Epithelial cell of proximal tubule (primary cell): ENCODE results near the gene MEGF11. TPM values are rescaled to one million over a fixed set of nuclear protein-coding genes. Genes with fewer than 3 reads are reported as not detected.

ENCODE experiments used
- DNase-seq: peaks from one replicate; pipeline ENCODE4 v3.0.0-alpha.2; 2011; ENCODE audit warnings: low read depth
- H3K4me3 ChIP-seq: 2 replicates; pipeline ENCODE4 v1.5.1; 2011; ENCODE audit warnings: low read depth, mild to moderate bottlenecking, low read length
- CTCF ChIP-seq: conservative IDR thresholded peaks from 2 replicates; pipeline ENCODE4 v1.5.1; 2012; ENCODE audit warnings: low read depth, mild to moderate bottlenecking, low read length
- total RNA-seq: library from RNA; depleted of rRNA; stranded (reverse); fragments of >200 nt; gene quantifications from 2 replicates; pipeline ENCODE4 v1.2.3, GENCODE V29; 2015

MEGF11 gene
- total RNA-seq, 1 donor from 2014 or later: 3.7 TPM

- TF ChIP-seq CTCF: no peak
- peak within 1 kb of the TSS; percentile 74 for H3K4me3 ChIP-seq
- no peak for DNase-seq
Observed at GRCh38 chr15:66293419-66294156, 40.0 kb upstream of the MEGF11 start, which contains the start of gene DIS3L. Gene DIS3L (plus strand): TSS chr15:66293568. CDS start chr15:66293597, 29 bp downstream.

- no peak for TF ChIP-seq CTCF
- DNase-seq: no peak
- peak overlapping the region; percentile 74 for H3K4me3 ChIP-seq
Observed at GRCh38 chr15:66292571-66293418, 39.2 kb upstream of the MEGF11 start.

- no peak overlapping the region for H3K4me3 ChIP-seq
- no peak for TF ChIP-seq CTCF
- no peak for DNase-seq
Observed at GRCh38 chr15:66291816-66292570, 38.4 kb upstream of the MEGF11 start.

GRCh38 chr15:66290518-66290917, 37.0 kb upstream of the MEGF11 start:
- DNase-seq: no peak
- no peak overlapping the region for H3K4me3 ChIP-seq
- TF ChIP-seq CTCF: no peak

GRCh38 chr15:66290007-66290406, 36.5 kb upstream of the MEGF11 start:
- TF ChIP-seq CTCF: no peak

GRCh38 chr15:66288551-66289185, 35.1 kb upstream of the MEGF11 start:
- DNase-seq: no peak
- H3K4me3 ChIP-seq: no peak overlapping the region
- TF ChIP-seq CTCF: no peak

More at GRCh38 chr15:66290007-66290406, 36.5 kb upstream of the MEGF11 start:
- no peak for DNase-seq
- H3K4me3 ChIP-seq: no peak overlapping the region
